ENCODE results near the gene ZNF446.
"Not testable (repeated sequence)": the region's sequence is repeated elsewhere in the genome, so short reads cannot be mapped to it uniquely, and the experiment has no call there.

Gene ZNF446

DNA sequence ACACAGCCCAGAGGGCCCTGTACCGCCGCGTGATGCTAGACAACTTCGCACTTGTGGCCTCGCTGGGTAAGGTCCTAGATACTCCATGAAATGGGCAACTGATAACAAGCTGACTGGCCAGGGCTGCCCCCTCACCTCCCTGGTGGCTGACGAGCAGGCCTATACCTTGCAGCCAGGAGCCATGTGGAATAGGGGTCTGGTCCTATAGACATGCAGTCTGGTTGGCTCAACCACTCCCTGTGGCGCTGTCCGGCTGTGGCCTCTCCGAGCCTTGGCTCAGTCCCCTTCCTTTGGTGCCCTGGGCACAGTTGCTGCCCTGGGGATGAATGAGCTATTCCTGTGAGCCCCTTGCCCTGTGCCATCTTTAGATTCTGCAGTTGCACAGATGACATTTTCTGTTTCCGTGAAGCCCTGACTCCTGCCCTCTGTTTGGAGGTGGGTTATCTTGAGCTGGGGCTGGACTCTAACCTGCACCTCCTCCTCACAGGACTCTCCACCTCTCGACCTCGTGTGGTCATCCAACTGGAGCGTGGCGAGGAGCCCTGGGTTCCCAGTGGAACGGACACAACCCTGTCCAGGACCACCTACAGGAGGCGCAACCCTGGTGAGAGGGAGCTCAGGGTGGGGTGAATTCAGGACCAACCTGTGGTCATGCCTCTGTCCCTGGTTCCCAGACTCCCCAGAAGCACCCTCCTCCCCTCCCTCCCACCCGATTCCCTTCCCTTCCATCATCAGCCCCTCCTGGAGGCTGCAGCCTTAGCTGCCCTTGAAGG is 6.7 kb upstream of the ZNF446 start:
- Histone ChIP-seq H3K4me3 (ENCODE audit: insufficient read depth, low read depth, low read length, poor library complexity, severe bottlenecking) (no peak overlapping the region), H3K36me3 (ENCODE audit: control insufficient read depth, insufficient read depth, low read length) (peaks cover 8% of the 10 kb centered on the region), H3K27me3 (replicated peaks; ENCODE audit: control insufficient read depth, insufficient read depth, low read length, poor library complexity, severe bottlenecking) (no peaks in the 10 kb centered on the region), H3K4me1 (ENCODE audit: control insufficient read depth, insufficient read depth, low read length, poor library complexity, severe bottlenecking) (peaks cover 15% of the 10 kb centered on the region), H3K27ac (ENCODE audit: insufficient read depth, low read length, poor library complexity, severe bottlenecking) (no peak overlapping the region), H3K9me3 (ENCODE audit: control insufficient read depth, low read length) (no peaks in the 10 kb centered on the region)
- no peak for DNase-seq

DNA sequence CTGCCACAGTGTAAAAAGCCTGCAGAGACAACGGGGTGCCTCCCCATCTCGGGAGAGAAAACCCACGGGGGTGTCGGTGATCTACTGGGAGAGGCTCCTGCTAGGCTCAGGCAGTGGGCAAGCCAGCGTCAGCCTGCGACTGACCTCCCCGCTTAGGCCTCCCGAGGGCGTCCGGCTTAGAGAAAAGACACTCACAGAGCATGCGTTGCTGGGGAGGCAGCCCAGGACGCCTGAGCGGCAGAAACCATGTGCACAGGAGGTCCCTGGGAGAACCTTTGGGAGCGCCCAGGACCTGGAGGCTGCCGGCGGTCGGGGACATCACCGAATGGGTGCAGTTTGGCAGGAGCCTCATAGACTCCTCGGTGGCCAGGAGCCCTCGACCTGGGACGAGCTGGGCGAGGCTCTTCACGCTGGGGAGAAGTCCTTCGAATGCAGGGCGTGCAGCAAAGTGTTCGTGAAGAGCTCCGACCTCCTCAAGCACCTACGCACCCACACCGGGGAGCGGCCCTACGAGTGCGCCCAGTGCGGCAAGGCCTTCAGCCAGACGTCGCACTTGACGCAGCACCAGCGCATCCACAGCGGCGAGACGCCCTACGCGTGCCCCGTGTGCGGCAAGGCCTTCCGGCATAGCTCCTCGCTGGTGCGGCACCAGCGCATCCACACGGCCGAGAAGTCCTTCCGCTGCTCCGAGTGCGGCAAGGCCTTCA is 5.2 kb upstream of the ZNF446 start:
- not testable (repeated sequence) for DNase-seq; H3K9me3 ChIP-seq (ENCODE audit: control insufficient read depth, low read length); H3K27me3 ChIP-seq (replicated peaks; ENCODE audit: control insufficient read depth, insufficient read depth, low read length, poor library complexity, severe bottlenecking); H3K4me3 ChIP-seq (ENCODE audit: insufficient read depth, low read depth, low read length, poor library complexity, severe bottlenecking); H3K27ac ChIP-seq (ENCODE audit: insufficient read depth, low read length, poor library complexity, severe bottlenecking); H3K36me3 ChIP-seq (ENCODE audit: control insufficient read depth, insufficient read depth, low read length)
- peaks cover 21% of the 10 kb centered on the region for H3K4me1 ChIP-seq (ENCODE audit: control insufficient read depth, insufficient read depth, low read length, poor library complexity, severe bottlenecking)

DNA sequence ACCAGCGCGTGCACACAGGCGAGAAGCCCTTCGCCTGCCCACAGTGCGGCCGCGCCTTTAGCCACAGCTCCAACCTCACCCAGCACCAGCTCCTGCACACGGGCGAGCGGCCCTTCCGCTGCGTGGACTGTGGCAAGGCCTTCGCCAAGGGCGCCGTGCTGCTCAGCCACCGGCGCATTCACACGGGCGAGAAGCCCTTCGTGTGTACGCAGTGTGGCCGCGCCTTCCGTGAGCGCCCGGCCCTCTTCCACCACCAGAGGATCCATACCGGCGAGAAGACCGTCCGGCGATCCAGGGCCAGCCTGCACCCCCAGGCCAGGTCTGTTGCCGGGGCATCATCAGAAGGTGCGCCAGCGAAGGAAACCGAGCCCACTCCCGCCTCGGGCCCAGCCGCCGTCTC is 4.4 kb upstream of the ZNF446 start:
- H3K27ac ChIP-seq (ENCODE audit: insufficient read depth, low read length, poor library complexity, severe bottlenecking) = no peak overlapping the region
- H3K4me1 ChIP-seq (ENCODE audit: control insufficient read depth, insufficient read depth, low read length, poor library complexity, severe bottlenecking) = peaks cover 22% of the 10 kb centered on the region
- peaks cover 8% of the 10 kb centered on the region for H3K36me3 ChIP-seq (ENCODE audit: control insufficient read depth, insufficient read depth, low read length)
- DNase-seq = no peak
- H3K27me3 ChIP-seq (replicated peaks; ENCODE audit: control insufficient read depth, insufficient read depth, low read length, poor library complexity, severe bottlenecking) = no peaks in the 10 kb centered on the region
- no peak overlapping the region for H3K4me3 ChIP-seq (ENCODE audit: insufficient read depth, low read depth, low read length, poor library complexity, severe bottlenecking)
- no peaks in the 10 kb centered on the region for H3K9me3 ChIP-seq (ENCODE audit: control insufficient read depth, low read length)

DNA sequence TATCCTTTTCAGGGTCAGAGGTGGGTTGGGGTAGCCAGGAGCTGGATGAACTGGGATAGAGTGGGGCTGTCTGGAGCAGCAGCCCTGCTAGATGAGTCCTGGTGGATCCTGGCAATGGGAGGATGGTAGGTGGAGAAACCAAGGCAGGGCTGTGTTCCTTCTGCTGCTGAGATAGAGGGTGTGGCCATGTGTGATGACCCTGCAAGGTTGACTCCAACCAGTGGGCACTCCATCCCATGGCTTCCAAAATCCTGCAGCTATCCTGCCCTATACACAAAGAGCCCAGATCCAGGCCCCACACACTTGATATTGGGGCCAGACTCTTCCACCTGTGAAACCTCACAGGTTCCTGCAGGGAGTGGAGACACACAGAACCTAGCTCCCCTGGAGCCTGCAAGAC is 2.4 kb upstream of the ZNF446 start:
- Histone ChIP-seq H3K4me1 (ENCODE audit: control insufficient read depth, insufficient read depth, low read length, poor library complexity, severe bottlenecking) (peaks cover 14% of the 10 kb centered on the region), H3K9me3 (ENCODE audit: control insufficient read depth, low read length) (no peaks in the 10 kb centered on the region), H3K36me3 (ENCODE audit: control insufficient read depth, insufficient read depth, low read length) (peaks cover 8% of the 10 kb centered on the region), H3K4me3 (ENCODE audit: insufficient read depth, low read depth, low read length, poor library complexity, severe bottlenecking) (no peak overlapping the region), H3K27ac (ENCODE audit: insufficient read depth, low read length, poor library complexity, severe bottlenecking) (no peak overlapping the region), H3K27me3 (replicated peaks; ENCODE audit: control insufficient read depth, insufficient read depth, low read length, poor library complexity, severe bottlenecking) (no peaks in the 10 kb centered on the region)
- no peak for DNase-seq

DNA sequence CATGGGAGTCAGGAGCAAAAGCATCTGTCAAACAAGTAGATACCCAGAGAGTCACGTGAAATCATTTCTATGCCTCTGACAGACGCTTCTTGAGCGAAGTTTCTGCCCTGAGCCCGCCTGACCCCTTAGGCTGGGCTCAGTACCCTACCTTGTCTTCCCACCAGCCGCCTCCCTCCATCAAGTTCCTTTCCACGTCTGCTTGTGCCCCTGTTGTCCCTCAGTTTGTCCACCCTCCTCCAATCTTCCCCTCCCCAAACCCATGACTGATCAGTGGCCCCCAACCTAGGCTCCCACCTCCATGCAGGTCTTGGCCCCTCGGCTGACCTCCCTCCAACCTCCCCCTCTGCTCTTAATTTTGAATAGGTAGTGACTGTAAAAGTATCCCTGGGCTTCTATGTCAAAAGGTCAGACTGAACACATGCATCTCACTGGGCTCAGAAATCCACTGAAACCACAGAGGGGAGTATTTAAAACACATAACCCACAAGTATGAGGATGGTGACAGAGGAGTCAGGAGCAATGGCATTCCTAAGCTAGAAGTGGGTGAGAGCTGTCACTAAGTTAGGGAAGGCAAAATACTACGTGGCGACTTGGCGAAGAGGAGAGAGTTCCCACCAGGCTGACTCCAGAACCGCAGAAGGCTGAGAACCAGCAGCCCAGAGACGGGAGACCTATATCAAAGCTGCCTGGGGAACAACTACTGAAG is 1.7 kb upstream of the ZNF446 start:
- no peak overlapping the region for H3K4me3 ChIP-seq (ENCODE audit: insufficient read depth, low read depth, low read length, poor library complexity, severe bottlenecking)
- peaks cover 14% of the 10 kb centered on the region for H3K4me1 ChIP-seq (ENCODE audit: control insufficient read depth, insufficient read depth, low read length, poor library complexity, severe bottlenecking)
- H3K9me3 ChIP-seq (ENCODE audit: control insufficient read depth, low read length) = no peaks in the 10 kb centered on the region
- peak overlapping the region; percentile 94 for H3K27ac ChIP-seq (ENCODE audit: insufficient read depth, low read length, poor library complexity, severe bottlenecking)
- H3K27me3 ChIP-seq (replicated peaks; ENCODE audit: control insufficient read depth, insufficient read depth, low read length, poor library complexity, severe bottlenecking) = no peaks in the 10 kb centered on the region
- peaks cover 5% of the 10 kb centered on the region for H3K36me3 ChIP-seq (ENCODE audit: control insufficient read depth, insufficient read depth, low read length)
- no peak for DNase-seq

DNA sequence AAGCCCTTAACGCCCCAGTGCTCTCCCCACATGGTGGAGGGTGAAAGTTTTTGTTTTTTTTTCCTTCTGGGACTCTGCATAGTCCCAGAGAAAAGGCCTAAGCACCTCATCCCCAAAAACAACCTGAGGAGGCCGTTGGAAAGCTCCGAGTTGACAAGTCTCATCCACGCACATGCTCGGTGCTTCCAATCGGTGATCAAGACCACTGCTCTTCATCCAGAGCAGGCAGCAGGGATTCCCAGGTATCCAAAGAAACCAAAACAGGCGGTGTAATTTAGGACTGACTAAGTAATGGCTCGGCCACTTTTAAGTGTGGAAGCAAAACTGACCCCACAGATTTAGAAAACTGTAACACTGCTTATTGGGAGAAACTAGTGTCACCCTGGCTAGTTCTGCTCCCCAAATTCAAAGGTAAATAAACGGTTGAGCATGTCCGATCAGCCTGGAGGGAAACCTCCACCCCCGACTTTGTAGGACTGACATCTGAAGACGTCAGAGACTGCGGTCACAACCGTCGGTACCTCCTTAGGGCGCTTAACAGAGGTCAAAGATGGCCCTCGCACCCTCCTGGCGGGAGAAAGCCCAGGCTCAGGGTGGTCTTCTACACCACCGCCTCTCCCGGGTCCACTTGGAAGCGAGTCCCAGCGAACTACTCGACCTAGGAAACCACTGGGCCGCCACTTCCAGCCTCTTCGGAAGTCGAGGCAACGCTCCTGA is 997 bp upstream of the ZNF446 start:
- no peak for DNase-seq
- Histone ChIP-seq H3K27me3 (replicated peaks; ENCODE audit: control insufficient read depth, insufficient read depth, low read length, poor library complexity, severe bottlenecking) (no peaks in the 10 kb centered on the region), H3K4me1 (ENCODE audit: control insufficient read depth, insufficient read depth, low read length, poor library complexity, severe bottlenecking) (peaks cover 14% of the 10 kb centered on the region), H3K36me3 (ENCODE audit: control insufficient read depth, insufficient read depth, low read length) (peaks cover 3% of the 10 kb centered on the region), H3K9me3 (ENCODE audit: control insufficient read depth, low read length) (no peaks in the 10 kb centered on the region), H3K4me3 (ENCODE audit: insufficient read depth, low read depth, low read length, poor library complexity, severe bottlenecking) (peak overlapping the region; percentile 64), H3K27ac (ENCODE audit: insufficient read depth, low read length, poor library complexity, severe bottlenecking) (peak overlapping the region; percentile 94)

DNA sequence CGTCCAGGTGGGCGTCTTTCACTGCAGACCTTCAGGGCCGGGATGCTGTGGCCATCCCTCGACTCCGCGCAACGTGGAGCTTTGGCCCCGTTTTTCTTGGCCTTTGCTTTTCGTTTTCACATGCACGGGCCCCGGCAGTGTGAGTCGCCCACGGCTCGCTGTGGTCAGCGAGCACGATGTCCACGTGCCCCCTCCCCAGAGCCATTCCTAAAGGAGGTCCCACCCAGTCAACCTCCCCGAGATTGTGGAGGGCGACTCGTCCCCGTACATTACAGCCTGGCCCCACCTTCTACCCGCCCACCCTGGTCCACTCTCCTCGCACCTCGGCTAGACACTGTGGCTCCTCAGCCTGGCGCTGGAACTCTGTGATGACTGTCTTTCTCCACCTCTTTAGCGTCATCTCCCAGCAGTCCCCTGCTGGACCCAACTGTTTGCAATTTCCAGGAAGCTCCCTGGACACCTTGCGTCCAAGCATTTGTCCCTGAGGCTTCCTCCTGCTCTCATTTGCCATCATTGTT is 405 bp downstream of the ZNF446 start:
- no peaks in the 10 kb centered on the region for H3K27me3 ChIP-seq (replicated peaks; ENCODE audit: control insufficient read depth, insufficient read depth, low read length, poor library complexity, severe bottlenecking)
- H3K9me3 ChIP-seq (ENCODE audit: control insufficient read depth, low read length) = no peaks in the 10 kb centered on the region
- peak overlapping the region; percentile 64 for H3K4me3 ChIP-seq (ENCODE audit: insufficient read depth, low read depth, low read length, poor library complexity, severe bottlenecking)
- no peaks in the 10 kb centered on the region for H3K36me3 ChIP-seq (ENCODE audit: control insufficient read depth, insufficient read depth, low read length)
- H3K4me1 ChIP-seq (ENCODE audit: control insufficient read depth, insufficient read depth, low read length, poor library complexity, severe bottlenecking) = peaks cover 14% of the 10 kb centered on the region
- no peak for DNase-seq
- peak overlapping the region; percentile 94 for H3K27ac ChIP-seq (ENCODE audit: insufficient read depth, low read length, poor library complexity, severe bottlenecking)

DNA sequence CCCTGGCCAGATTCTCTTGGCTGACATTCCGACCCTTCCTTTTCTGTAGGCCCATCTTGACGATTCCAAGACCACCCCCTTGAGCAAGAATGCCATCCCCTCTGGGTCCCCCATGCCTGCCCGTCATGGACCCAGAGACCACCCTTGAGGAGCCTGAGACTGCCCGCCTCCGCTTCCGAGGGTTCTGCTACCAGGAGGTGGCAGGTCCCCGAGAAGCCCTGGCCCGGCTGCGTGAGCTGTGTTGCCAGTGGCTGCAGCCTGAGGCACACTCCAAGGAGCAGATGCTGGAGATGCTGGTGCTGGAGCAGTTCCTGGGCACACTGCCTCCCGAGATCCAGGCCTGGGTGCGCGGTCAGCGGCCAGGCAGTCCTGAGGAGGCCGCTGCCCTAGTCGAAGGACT is 978 bp downstream of the ZNF446 start:
- no peak for DNase-seq
- no peaks in the 10 kb centered on the region for H3K9me3 ChIP-seq (ENCODE audit: control insufficient read depth, low read length)
- H3K27ac ChIP-seq (ENCODE audit: insufficient read depth, low read length, poor library complexity, severe bottlenecking) = no peak overlapping the region
- H3K4me3 ChIP-seq (ENCODE audit: insufficient read depth, low read depth, low read length, poor library complexity, severe bottlenecking) = no peak overlapping the region
- H3K36me3 ChIP-seq (ENCODE audit: control insufficient read depth, insufficient read depth, low read length) = no peaks in the 10 kb centered on the region
- H3K4me1 ChIP-seq (ENCODE audit: control insufficient read depth, insufficient read depth, low read length, poor library complexity, severe bottlenecking) = peaks cover 14% of the 10 kb centered on the region
- H3K27me3 ChIP-seq (replicated peaks; ENCODE audit: control insufficient read depth, insufficient read depth, low read length, poor library complexity, severe bottlenecking) = no peaks in the 10 kb centered on the region

DNA sequence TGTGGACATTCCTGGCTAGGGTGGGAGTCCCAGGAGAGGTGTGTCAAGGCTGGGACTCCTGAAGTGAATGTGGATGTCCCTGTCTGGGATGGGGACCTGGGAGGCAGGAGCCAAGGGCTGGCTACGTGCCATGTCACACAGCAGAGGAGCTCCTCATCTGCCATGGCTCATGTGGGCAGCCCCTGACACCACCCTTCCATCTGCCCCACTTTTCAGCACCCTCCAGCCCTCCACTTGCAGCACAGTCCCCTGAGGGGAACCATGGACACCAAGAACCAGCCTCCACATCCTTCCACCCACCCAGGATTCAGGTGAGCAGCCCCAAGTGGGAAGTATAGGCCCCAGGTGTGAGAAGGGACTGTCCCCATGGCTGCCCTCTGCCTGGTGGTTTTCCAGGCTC is 1.7 kb downstream of the ZNF446 start:
- DNase-seq = no peak
- Histone ChIP-seq H3K4me1 (ENCODE audit: control insufficient read depth, insufficient read depth, low read length, poor library complexity, severe bottlenecking) (peaks cover 14% of the 10 kb centered on the region), H3K36me3 (ENCODE audit: control insufficient read depth, insufficient read depth, low read length) (no peaks in the 10 kb centered on the region), H3K27me3 (replicated peaks; ENCODE audit: control insufficient read depth, insufficient read depth, low read length, poor library complexity, severe bottlenecking) (no peaks in the 10 kb centered on the region), H3K4me3 (ENCODE audit: insufficient read depth, low read depth, low read length, poor library complexity, severe bottlenecking) (no peak overlapping the region), H3K27ac (ENCODE audit: insufficient read depth, low read length, poor library complexity, severe bottlenecking) (no peak overlapping the region), H3K9me3 (ENCODE audit: control insufficient read depth, low read length) (no peaks in the 10 kb centered on the region)

Data from effector memory CD4-positive, alpha-beta T cell (primary cell).